ENCODE measurements around the gene NFAT5. TPM values are rescaled to one million over a fixed set of nuclear protein-coding genes. Genes with fewer than 3 reads are reported as not detected.
A peak's percentile ranks its signal among the peaks of the same experiment; 100 is the strongest.

NFAT5 gene
- total and polyA plus RNA-seq, 9 donors, result 8.2 to 47.9 (median 37.0) TPM

DNA sequence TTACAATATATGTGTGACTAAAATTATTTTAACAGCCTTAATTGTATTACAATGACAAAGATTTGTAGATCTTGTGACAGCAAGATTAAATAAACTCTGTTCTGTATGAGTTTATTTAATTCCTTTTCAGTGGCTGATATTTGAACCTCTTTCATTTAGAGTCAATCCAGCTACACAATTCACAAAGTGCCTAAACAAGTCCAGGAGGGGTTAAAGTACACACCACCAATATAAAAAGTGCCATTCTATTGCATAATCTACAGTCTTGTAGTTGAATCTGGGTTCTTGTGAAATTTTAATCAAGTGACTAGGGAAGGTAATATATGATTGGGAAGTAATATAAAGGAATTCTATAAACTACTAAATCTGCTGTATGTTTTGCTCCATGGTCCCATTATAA, 3.9 kb upstream of the NFAT5 start:
- Histone ChIP-seq H3K27ac (no peak overlapping the region), H3K4me1 (ENCODE audit: insufficient read depth) (no peaks in the 10 kb centered on the region), H3K36me3 (no peaks in the 10 kb centered on the region), H3K4me3 (no peak overlapping the region), H3K27me3 (no peaks in the 10 kb centered on the region), H3K9me3 (no peaks in the 10 kb centered on the region)
- intact Hi-C loops (cut with DNase I), result loop anchor here in 1 of 4 donors (10.0 kb wide), 2 partner anchors 167 to 193 kb away; partner anchors contain the start of gene NOB1
- no peak for DNase-seq
- TF ChIP-seq EP300 (IDR thresholded peaks at IDR 0.05) (no peak), POLR2A (IDR thresholded peaks at IDR 0.05) (no peak), CTCF (IDR thresholded peaks at IDR 0.05) (no peak)

DNA sequence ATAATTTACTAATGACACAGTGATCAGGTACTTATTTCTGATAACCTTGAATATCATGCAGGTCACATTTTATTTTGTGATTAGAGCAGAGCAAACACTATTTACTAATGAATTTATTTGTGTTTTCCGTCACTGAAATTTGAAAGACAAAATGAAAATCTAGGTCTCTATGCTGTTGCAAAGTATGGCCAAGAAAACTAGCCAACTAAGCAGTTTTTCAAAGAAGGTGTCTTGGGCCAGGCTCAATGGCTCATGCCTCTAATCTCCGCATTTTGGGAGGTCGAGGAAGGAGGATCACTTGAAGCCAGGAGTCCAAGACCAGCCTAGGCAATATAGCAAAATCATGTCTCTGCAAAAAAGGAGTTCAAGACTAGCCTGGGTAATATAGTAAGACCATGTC, 3.0 kb upstream of the NFAT5 start:
- Histone ChIP-seq H3K9me3 (no peaks in the 10 kb centered on the region), H3K27me3 (no peaks in the 10 kb centered on the region), H3K4me3 (no peak overlapping the region), H3K36me3 (no peaks in the 10 kb centered on the region), H3K27ac (no peak overlapping the region), H3K4me1 (ENCODE audit: insufficient read depth) (peaks cover 3% of the 10 kb centered on the region)
- no peak for TF ChIP-seq POLR2A (IDR thresholded peaks at IDR 0.05)
- TF ChIP-seq CTCF (IDR thresholded peaks at IDR 0.05), result no peak
- no peak for TF ChIP-seq EP300 (IDR thresholded peaks at IDR 0.05)
- intact Hi-C loops (cut with DNase I), result loop anchor here in 1 of 4 donors (10.0 kb wide), 2 partner anchors 168 to 192 kb away; partner anchors contain the start of gene NOB1
- DNase-seq, result no peak
- 90 to 96% (median 91%) methylated on average over 3 of the region's 3 CpGs for WGBS, 3 donors

DNA sequence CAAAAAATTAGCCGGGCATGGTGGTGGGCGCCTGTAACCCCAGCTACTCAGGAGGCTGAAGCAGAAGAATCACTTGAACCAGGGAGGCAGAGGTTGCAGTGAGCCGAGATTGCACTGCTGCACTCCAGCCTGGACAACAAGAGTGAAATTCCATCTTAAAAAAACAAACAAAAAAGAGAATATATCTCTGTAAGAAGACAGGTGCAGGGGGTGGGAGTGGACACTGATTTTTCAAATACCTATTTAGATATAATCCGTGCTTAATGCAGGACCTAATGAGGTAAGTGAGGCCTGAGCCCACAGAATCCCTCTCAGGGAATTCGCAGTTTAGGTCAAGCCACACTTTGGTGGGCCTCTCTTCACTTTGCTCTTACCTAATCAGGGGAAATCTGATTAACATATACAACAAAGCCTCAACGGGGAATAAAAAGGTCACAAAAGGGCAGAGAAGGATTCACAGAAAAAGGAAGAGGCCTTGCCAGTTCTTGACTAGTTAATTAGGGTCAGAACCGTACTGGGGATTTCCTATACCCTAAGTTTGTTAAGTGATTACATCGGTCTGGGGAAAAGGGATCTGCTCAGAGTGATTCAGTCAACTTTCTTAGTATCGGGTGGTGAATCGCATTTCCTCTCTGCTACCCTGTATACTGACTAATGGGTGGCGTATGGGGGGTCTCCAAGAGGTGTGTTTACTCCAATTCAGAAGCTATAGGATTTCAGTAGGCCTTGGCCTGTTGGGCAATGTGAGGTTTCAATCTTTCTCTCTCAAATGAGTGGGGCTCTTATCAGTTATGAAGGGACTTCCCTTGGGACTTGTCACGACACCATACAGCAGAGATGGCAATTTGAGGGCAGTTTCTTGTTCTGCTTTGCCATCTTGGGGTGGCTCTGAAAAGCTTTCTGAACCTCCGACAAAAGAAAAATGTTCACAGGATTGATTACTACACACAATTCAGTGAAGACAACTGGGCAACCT, 1.9 kb upstream of the NFAT5 start:
- H3K4me3 ChIP-seq, result no peak overlapping the region
- intact Hi-C loops (cut with DNase I), result loop anchor here in 1 of 4 donors (10.0 kb wide), 2 partner anchors 169 to 191 kb away; partner anchors contain the start of gene NOB1
- no peak for DNase-seq
- no peaks in the 10 kb centered on the region for H3K36me3 ChIP-seq
- H3K27me3 ChIP-seq, result no peaks in the 10 kb centered on the region
- TF ChIP-seq EP300 (IDR thresholded peaks at IDR 0.05), result no peak
- no peak for TF ChIP-seq POLR2A (IDR thresholded peaks at IDR 0.05)
- no peaks in the 10 kb centered on the region for H3K9me3 ChIP-seq
- H3K4me1 ChIP-seq (ENCODE audit: insufficient read depth), result peaks cover 6% of the 10 kb centered on the region
- H3K27ac ChIP-seq, result no peak overlapping the region
- WGBS, 3 donors, result 83 to 86% (median 83%) methylated on average over 13 of the region's 13 CpGs

GRCh38 chr16:69564845-69565670, 708 bp upstream of the NFAT5 start:
- DNase-seq, result no peak
- H3K4me1 ChIP-seq (ENCODE audit: insufficient read depth), result peaks cover 6% of the 10 kb centered on the region
- intact Hi-C loops (cut with DNase I), result loop anchor here in 1 of 4 donors (10.0 kb wide), 2 partner anchors 170 to 190 kb away; partner anchors contain the start of gene NOB1

More at GRCh38 chr16:69564845-69565670, 708 bp upstream of the NFAT5 start:
- H3K4me3 ChIP-seq, result peak overlapping the region; percentile 96
- peak overlapping the region; percentile 96 to 100 for H3K27ac ChIP-seq
- no peaks in the 10 kb centered on the region for H3K36me3 ChIP-seq
- TF ChIP-seq POLR2A (IDR thresholded peaks at IDR 0.05) (no peak), EP300 (IDR thresholded peaks at IDR 0.05) (no peak), CTCF (IDR thresholded peaks at IDR 0.05) (no peak)
- WGBS, 3 donors, result 1 to 3% (median 2%) methylated on average over 30 to 31 of the region's 31 CpGs
- H3K27me3 ChIP-seq, result no peaks in the 10 kb centered on the region
- no peaks in the 10 kb centered on the region for H3K9me3 ChIP-seq

Data from ovary (tissue), 9 donors.